HG03039 (cell line): ENCODE data around the gene PCDHA9.
"Not testable (repeated sequence)": the region's sequence is repeated elsewhere in the genome, so short reads cannot be mapped to it uniquely, and the experiment has no call there.

Source experiments
- ATAC-seq: cut with Tn5 transposase; IDR thresholded peaks from one replicate; pipeline ENCODE4 v1.9.1; 2021; ENCODE audit warnings: mild to moderate bottlenecking, moderate library complexity; ENCODE audit not compliant: unreplicated experiment

Gene PCDHA9

GRCh38 chr5:140875085-140876065 lies 27.2 kb downstream of the PCDHA9 start, which contains the start of gene PCDHA12:
Gene PCDHA12, plus strand, starts transcription at chr5:140875308. Its CDS starts 165 bp downstream, at chr5:140875473.
- ATAC-seq = no peak

- not testable (repeated sequence) for ATAC-seq
Measured at GRCh38 chr5:140876541-140877261, 28.5 kb downstream of the PCDHA9 start.

- ATAC-seq = no peak
Measured at GRCh38 chr5:140877262-140877581, 29.0 kb downstream of the PCDHA9 start.

- ATAC-seq = no peak
Measured at GRCh38 chr5:140881889-140882590, 33.9 kb downstream of the PCDHA9 start, which contains the start of gene PCDHA13. Gene PCDHA13, plus strand, starts transcription at chr5:140882124. Its CDS starts 145 bp downstream, at chr5:140882269.

- ATAC-seq = no peak
Measured at GRCh38 chr5:140882591-140882899, 34.4 kb downstream of the PCDHA9 start.

- no peak for ATAC-seq
Measured at GRCh38 chr5:140883373-140883772, 35.2 kb downstream of the PCDHA9 start.

DNA sequence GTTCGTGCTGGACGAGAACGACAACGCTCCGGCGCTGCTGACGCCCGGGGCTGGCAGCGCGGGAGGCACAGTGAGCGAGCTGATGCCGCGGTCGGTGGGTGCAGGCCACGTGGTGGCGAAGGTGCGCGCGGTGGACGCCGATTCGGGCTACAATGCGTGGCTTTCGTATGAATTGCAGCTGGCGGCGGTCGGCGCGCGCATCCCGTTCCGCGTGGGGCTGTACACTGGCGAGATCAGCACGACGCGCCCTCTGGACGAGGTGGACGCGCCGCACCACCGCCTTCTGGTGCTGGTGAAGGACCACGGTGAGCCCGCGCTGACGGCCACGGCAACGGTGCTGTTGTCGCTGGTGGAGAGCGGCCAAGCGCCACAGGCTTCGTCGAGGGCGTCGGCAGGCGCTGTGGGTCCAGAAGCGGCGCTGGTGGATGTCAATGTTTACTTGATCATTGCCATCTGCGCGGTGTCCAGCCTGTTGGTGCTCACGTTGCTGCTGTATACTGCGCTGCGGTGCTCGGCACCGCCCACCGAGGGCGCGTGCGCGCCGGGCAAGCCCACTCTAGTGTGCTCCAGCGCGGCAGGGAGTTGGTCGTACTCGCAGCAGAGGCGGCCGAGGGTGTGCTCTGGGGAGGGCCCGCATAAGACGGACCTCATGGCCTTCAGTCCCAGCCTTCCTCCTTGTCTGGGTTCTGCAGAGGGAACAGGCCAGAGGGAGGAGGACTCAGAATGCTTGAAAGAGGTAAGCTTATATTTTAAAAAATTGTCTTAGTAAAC lies 35.9 kb downstream of the PCDHA9 start:
- no peak for ATAC-seq
